HepG2 (cell line): ENCODE results near the gene LPIN3. TPM values are rescaled to one million over a fixed set of nuclear protein-coding genes. Genes with fewer than 3 reads are reported as not detected.

Source experiments
- ATAC-seq: fragments of 200-7000 bp; cut with Tn5 transposase; 3 replicates; pipeline ENCODE4 v1.9.1; 2020; ENCODE audit warnings: mild to moderate bottlenecking, moderate library complexity
- BruUV-seq: library from RNA; stranded (reverse); fragments of 400-500 nt; replicated peaks from 2 replicates; lab custom pipeline; 2021; lab: Mats Ljungman, UMichigan
- CTCF ChIA-PET: fragments of 300-600 bp; formaldehyde crosslinking; extraction: SDS; loops from one replicate; lab custom pipeline; 2021; ENCODE audit warnings: low total read pairs, inconsistent platforms, low intra/inter-chr PET ratio; lab: Yijun Ruan, JAX
- POLR2A ChIA-PET: fragments of 350-600 bp; sonication (Branson Sonifier 250); formaldehyde crosslinking; loops from one replicate; lab custom pipeline; 2020; ENCODE audit warnings: antibody characterized with exemption, inconsistent platforms; lab: Yijun Ruan, JAX
- DNase-seq: peaks from one replicate; pipeline ENCODE4 v3.0.0-alpha.2; 2015; ENCODE audit warnings: low spot score
- FAIRE-seq: peaks from 3 replicates; lab custom pipeline; 2011; peaks lifted over from hg19 to GRCh38; lab: Jason Lieb, UNC
- H2AFZ ChIP-seq: one replicate; pipeline ENCODE4 v1.6.1; 2011; ENCODE audit warnings: low read length, inconsistent platforms
- H3K27ac ChIP-seq: fragments of 300-600 bp; 3 replicates; pipeline ENCODE4 v1.8.0; 2011; ENCODE audit warnings: mixed run types, mild to moderate bottlenecking, mixed read lengths, low read length, inconsistent platforms; ENCODE audit not compliant: insufficient read depth; ENCODE audit errors: extremely low read length
- H3K27me3 ChIP-seq, 2 experiments: fragments of 200-600 bp in 1 of 2; 2 replicates in 1 of 2; 3 replicates in 1 of 2; pipeline versions ENCODE4 v1.6.0 to v1.8.0; 2011; ENCODE audit warnings: low read length in 2 of 2, mild to moderate bottlenecking in 2 of 2, moderate library complexity in 2 of 2, inconsistent platforms in 1 of 2; ENCODE audit not compliant: insufficient read depth in 2 of 2, control insufficient read depth in 1 of 2
- H3K36me3 ChIP-seq, 2 experiments: fragments of 200-600 bp in 1 of 2; replicated peaks in 1 of 2; 2 replicates in 1 of 2; 3 replicates in 1 of 2; pipeline versions ENCODE4 v1.5.1 to v1.8.0; 2011; ENCODE audit warnings: low read length in 2 of 2, inconsistent platforms in 1 of 2; ENCODE audit not compliant: insufficient read depth in 2 of 2, control insufficient read depth in 1 of 2
- H3K4me1 ChIP-seq: 2 replicates; pipeline ENCODE4 v1.5.1; 2012; ENCODE audit warnings: low read length, inconsistent platforms; ENCODE audit not compliant: insufficient read depth
- H3K4me2 ChIP-seq: 2 replicates; pipeline ENCODE4 v1.6.0; 2011; ENCODE audit warnings: low read depth, low read length, inconsistent platforms
- H3K4me3 ChIP-seq, 3 experiments: fragments of 200-600 bp in 1 of 3; sonication (generic), shearing (Covaris generic) in 1 of 3; replicated peaks in 1 of 3; 2 replicates each; pipeline ENCODE4 v1.5.1; 2011 to 2016; ENCODE audit warnings: low read length in 3 of 3, inconsistent platforms in 2 of 3, low read depth in 2 of 3, mild to moderate bottlenecking in 2 of 3, control low read depth in 1 of 3, mixed read lengths in 1 of 3; ENCODE audit not compliant: insufficient read depth in 1 of 3
- H3K79me2 ChIP-seq: one replicate; pipeline ENCODE4 v1.6.1; 2011; ENCODE audit warnings: low read length, inconsistent platforms; ENCODE audit not compliant: insufficient read depth
- H3K9ac ChIP-seq: 2 replicates; pipeline ENCODE4 v1.6.0; 2011; ENCODE audit warnings: mild to moderate bottlenecking, low read depth, low read length, inconsistent platforms; ENCODE audit not compliant: insufficient read depth
- H3K9me3 ChIP-seq: 2 replicates; pipeline ENCODE4 v1.5.1; 2012; ENCODE audit warnings: mild to moderate bottlenecking, low read length
- H4K20me1 ChIP-seq: 2 replicates; pipeline ENCODE4 v1.6.0; 2011; ENCODE audit warnings: inconsistent platforms, mild to moderate bottlenecking, low read length, moderate library complexity; ENCODE audit not compliant: insufficient read depth
- AGO2 ChIP-seq: fragments of 200-400 bp; formaldehyde crosslinking; optimal IDR thresholded peaks from 2 replicates; pipeline ENCODE3; 2017; ENCODE audit warnings: mild to moderate bottlenecking, low read depth, low read length, moderate library complexity
- ELF3 ChIP-seq: IDR thresholded peaks from 2 replicates; pipeline ENCODE4 v1.6.1; 2016; ENCODE audit warnings: missing genetic modification reagents, missing compliant biosample characterization
- JUND ChIP-seq: sonication (generic); formaldehyde crosslinking; IDR thresholded peaks from 2 replicates; pipeline ENCODE4 v1.8.0; 2022; ENCODE audit warnings: mild to moderate bottlenecking, missing genetic modification reagents
- SETDB1 ChIP-seq: sonication (generic); formaldehyde crosslinking; IDR thresholded peaks from 2 replicates; pipeline ENCODE4 v1.5.1; 2020; ENCODE audit warnings: missing genetic modification reagents, mild to moderate bottlenecking, borderline replicate concordance
- ZMYM3 ChIP-seq: sonication (generic); formaldehyde crosslinking; IDR thresholded peaks from 2 replicates; pipeline ENCODE4 v1.5.1; 2020; ENCODE audit warnings: mild to moderate bottlenecking, missing genetic modification reagents
- ZNF136 ChIP-seq: sonication (generic); formaldehyde crosslinking; IDR thresholded peaks from 2 replicates; pipeline ENCODE4 v1.8.1; 2022; ENCODE audit warnings: low read depth, mild to moderate bottlenecking, moderate library complexity, missing genetic modification reagents
- ZNF629 ChIP-seq: sonication (generic); formaldehyde crosslinking; conservative IDR thresholded peaks from 2 replicates; pipeline ENCODE4 v1.5.0; 2020; ENCODE audit warnings: missing genetic modification reagents
- WGBS: methylation state at CpG from one replicate; pipeline ENCODE4 v1.1.6; 2017; ENCODE audit warnings: low lambda C conversion rate; 5-methylcytosine and 5-hydroxymethylcytosine counted together
- in situ Hi-C: cut with HindIII; loops from 2 replicates; pipeline ENCODE4 v1.10.0; 2017; ENCODE audit warnings: low pct_unique_long_range_greater_than_20kb; ENCODE audit not compliant: extremely low pct_ligation_motif_present
- intact Hi-C: fragments of 100-400 bp; cut with micrococcal nuclease; formaldehyde crosslinking; loops from one replicate; pipeline ENCODE4 v1.10.0; 2022; ENCODE audit not compliant: unreplicated experiment
- polyA plus RNA-seq, 8 experiments: library from polyadenylated mRNA; depleted of rRNA in 3 of 8; stranded (reverse) in 7 of 8; unstranded in 1 of 8; fragments of >200 nt; fragmentation: Illumina TruSeq in 4 of 8; extraction: Trizol in 4 of 8; gene quantifications; 2 replicates each; pipeline versions ENCODE4 v1.2.1 to v1.2.3, GENCODE V29; 2011 to 2016; ENCODE audit warnings: low read depth in 4 of 8, missing spikeins in 1 of 8, mixed read lengths in 1 of 8; ENCODE audit not compliant: insufficient read depth in 1 of 8
- total RNA-seq, 5 experiments: library from RNA; depleted of rRNA; stranded (reverse); fragments of >200 nt; fragmentation: Illumina TruSeq; extraction: Trizol; gene quantifications; 2 replicates each; pipeline ENCODE4 v1.2.3, GENCODE V29; 2016; ENCODE audit warnings: low read depth in 1 of 5
- TF ChIP-seq, protein P1 (sequence below): sonication (generic); formaldehyde crosslinking; IDR thresholded peaks from 2 replicates; pipeline ENCODE4 v1.8.1; 2023; ENCODE audit warnings: missing genetic modification reagents, inconsistent platforms, borderline replicate concordance
- TF ChIP-seq, protein P2 (sequence below): IDR thresholded peaks from 2 replicates; pipeline ENCODE4 v1.6.1; 2016; ENCODE audit warnings: missing compliant biosample characterization, missing genetic modification reagents, borderline replicate concordance

LPIN3 gene
- total and polyA plus RNA-seq, 2 of the 13 experiments (the other 11 are each of a cell fraction or from before 2014, with no cell fraction given), result 14.2 to 28.6 TPM

DNA sequence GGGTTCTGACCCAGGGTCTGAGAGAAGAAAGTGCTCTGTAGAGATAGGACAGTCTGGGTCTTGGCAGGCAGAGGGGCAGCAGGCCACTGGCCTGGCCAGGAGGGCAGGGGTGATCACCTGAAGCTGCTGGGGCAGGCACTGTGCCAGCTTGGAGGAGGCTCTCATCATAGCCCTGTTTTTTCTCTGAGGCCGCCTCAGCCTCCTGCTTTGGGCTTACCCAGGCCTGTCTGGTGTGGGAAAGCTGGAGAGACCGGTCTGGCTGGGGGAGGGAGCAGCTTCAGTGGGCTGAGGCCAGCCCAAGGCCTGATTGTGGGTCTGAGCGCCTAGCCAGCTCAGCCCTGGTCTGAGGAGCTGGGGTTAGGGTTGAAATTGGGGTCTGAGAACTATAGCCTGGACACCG is 3.9 kb downstream of the LPIN3 start:
- H3K79me2 ChIP-seq, result peaks cover 5% of the 10 kb centered on the region
- no peak overlapping the region for H3K4me2 ChIP-seq
- WGBS, result 94% methylated on average over 2 of the region's 4 CpGs
- H3K9ac ChIP-seq, result no peak overlapping the region
- no peak for FAIRE-seq
- DNase-seq, result no peak
- no peak overlapping the region for H3K4me3 ChIP-seq
- CTCF ChIA-PET, result no interaction called here
- ATAC-seq, result no peak
- H3K27ac ChIP-seq, result no peak overlapping the region
- peaks cover 4% of the 10 kb centered on the region; the same call in 1 of the 2 replicates for H4K20me1 ChIP-seq
- no peak overlapping the region for H2AFZ ChIP-seq
- intact Hi-C loops (loop anchor here (5.0 kb wide), 1 partner anchor 348 kb away; no protein-coding TSS in a partner anchor), in situ Hi-C loops (loop anchor here (5.0 kb wide), 2 partner anchors 172 to 377 kb away; no protein-coding TSS in a partner anchor)
- H3K4me1 ChIP-seq, result peaks cover 38% of the 10 kb centered on the region
- H3K36me3 ChIP-seq, result peaks cover 6 to 12% of the 10 kb centered on the region in 2 experiments; a peak in 2 of 5 replicates
- TF ChIP-seq JUND (no peak), AGO2 (peak; percentile 22), ELF3 (CRISPR knock-in tag) (no peak)
- H3K9me3 ChIP-seq, result no peaks in the 10 kb centered on the region
- H3K27me3 ChIP-seq, result peaks cover 0 to 2% of the 10 kb centered on the region in 2 experiments; a peak in 2 of 5 replicates
- POLR2A ChIA-PET, result no interaction called here
- no TSS peak for BruUV-seq

- WGBS, result 92% methylated on average over 11 of the region's 11 CpGs
- in situ Hi-C loops, result loop anchor here (5.0 kb wide), 2 partner anchors 173 to 378 kb away; no protein-coding TSS in a partner anchor
- H3K4me1 ChIP-seq, result peaks cover 31% of the 10 kb centered on the region
- H3K9me3 ChIP-seq, result no peaks in the 10 kb centered on the region
- H2AFZ ChIP-seq, result no peak overlapping the region
- ChIA-PET CTCF (no interaction called here), POLR2A (no interaction called here)
- FAIRE-seq (no peak), ATAC-seq (no peak), DNase-seq (no peak)
- peaks cover 4% of the 10 kb centered on the region; the same call in 1 of the 2 replicates for H4K20me1 ChIP-seq
- H3K4me3 ChIP-seq, result no peak overlapping the region
- H3K27me3 ChIP-seq, result no peaks in the 10 kb centered on the region; a peak in 1 of 5 replicates
- BruUV-seq, result no TSS peak
- H3K9ac ChIP-seq, result no peak overlapping the region
- no peak overlapping the region for H3K27ac ChIP-seq
- peaks cover 6 to 17% of the 10 kb centered on the region in 2 experiments; a peak in 3 of 5 replicates for H3K36me3 ChIP-seq
- TF ChIP-seq ZNF629 (CRISPR knock-in tag), result peak; percentile 95
- TF ChIP-seq ZNF136 (CRISPR knock-in tag), result no peak
- 0 out of 2 replicates have a peak, but pooled peaks have one; percentile 34 for TF ChIP-seq SETDB1 (CRISPR knock-in tag)
- TF ChIP-seq, protein P1, sequence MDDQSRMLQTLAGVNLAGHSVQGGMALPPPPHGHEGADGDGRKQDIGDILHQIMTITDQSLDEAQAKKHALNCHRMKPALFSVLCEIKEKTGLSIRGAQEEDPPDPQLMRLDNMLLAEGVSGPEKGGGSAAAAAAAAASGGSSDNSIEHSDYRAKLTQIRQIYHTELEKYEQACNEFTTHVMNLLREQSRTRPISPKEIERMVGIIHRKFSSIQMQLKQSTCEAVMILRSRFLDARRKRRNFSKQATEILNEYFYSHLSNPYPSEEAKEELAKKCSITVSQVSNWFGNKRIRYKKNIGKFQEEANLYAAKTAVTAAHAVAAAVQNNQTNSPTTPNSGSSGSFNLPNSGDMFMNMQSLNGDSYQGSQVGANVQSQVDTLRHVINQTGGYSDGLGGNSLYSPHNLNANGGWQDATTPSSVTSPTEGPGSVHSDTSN (CRISPR knock-in tag), result no peak
- TF ChIP-seq, protein P2, sequence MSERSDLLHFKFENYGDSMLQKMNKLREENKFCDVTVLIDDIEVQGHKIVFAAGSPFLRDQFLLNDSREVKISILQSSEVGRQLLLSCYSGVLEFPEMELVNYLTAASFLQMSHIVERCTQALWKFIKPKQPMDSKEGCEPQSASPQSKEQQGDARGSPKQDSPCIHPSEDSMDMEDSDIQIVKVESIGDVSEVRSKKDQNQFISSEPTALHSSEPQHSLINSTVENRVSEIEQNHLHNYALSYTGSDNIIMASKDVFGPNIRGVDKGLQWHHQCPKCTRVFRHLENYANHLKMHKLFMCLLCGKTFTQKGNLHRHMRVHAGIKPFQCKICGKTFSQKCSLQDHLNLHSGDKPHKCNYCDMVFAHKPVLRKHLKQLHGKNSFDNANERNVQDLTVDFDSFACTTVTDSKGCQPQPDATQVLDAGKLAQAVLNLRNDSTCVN, result no peak
- peak; percentile 76 for TF ChIP-seq ZMYM3
- intact Hi-C loops, result loop anchor here (5.0 kb wide), 1 partner anchor 347 kb away; no protein-coding TSS in a partner anchor
- no peak overlapping the region for H3K4me2 ChIP-seq
- peaks cover 5% of the 10 kb centered on the region for H3K79me2 ChIP-seq
These were observed 4.5 kb downstream of the LPIN3 start for GRCh38 chr20:41344938-41345728.
